Thyroid gland (tissue), 4 donors: ENCODE measurements around the gene APOF.

Experiments
- POLR2A ChIP-seq, 2 donors: fragments of 450-650 bp; IDR thresholded peaks; one replicate each; pipeline ENCODE4 v1.6.1; 2017; ENCODE audit warnings: antibody characterized with exemption in 2 of 2, mild to moderate bottlenecking in 2 of 2, moderate library complexity in 1 of 2
- TF ChIP-seq, protein P1 (sequence below), 6 experiments: fragments of 200-600 bp in 3 of 6; fragments of 450-650 bp in 3 of 6; sonication (generic) in 3 of 6; IDR thresholded peaks; one replicate each; pipeline ENCODE4 v1.5.1; 2016 to 2019; ENCODE audit warnings: antibody characterized with exemption in 6 of 6, mild to moderate bottlenecking in 2 of 6, inconsistent platforms in 1 of 6, moderate library complexity in 1 of 6

- TF ChIP-seq, protein P1, sequence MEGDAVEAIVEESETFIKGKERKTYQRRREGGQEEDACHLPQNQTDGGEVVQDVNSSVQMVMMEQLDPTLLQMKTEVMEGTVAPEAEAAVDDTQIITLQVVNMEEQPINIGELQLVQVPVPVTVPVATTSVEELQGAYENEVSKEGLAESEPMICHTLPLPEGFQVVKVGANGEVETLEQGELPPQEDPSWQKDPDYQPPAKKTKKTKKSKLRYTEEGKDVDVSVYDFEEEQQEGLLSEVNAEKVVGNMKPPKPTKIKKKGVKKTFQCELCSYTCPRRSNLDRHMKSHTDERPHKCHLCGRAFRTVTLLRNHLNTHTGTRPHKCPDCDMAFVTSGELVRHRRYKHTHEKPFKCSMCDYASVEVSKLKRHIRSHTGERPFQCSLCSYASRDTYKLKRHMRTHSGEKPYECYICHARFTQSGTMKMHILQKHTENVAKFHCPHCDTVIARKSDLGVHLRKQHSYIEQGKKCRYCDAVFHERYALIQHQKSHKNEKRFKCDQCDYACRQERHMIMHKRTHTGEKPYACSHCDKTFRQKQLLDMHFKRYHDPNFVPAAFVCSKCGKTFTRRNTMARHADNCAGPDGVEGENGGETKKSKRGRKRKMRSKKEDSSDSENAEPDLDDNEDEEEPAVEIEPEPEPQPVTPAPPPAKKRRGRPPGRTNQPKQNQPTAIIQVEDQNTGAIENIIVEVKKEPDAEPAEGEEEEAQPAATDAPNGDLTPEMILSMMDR (IDR thresholded peaks at IDR 0.05): no peak
- no peak for TF ChIP-seq POLR2A (IDR thresholded peaks at IDR 0.05)
These were observed 47.4 kb downstream of the APOF start for GRCh38 chr12:56315249-56315621.
